G401 (cell line): ENCODE results near the gene RBM27. TPM values are rescaled to one million over a fixed set of nuclear protein-coding genes. Genes with fewer than 3 reads are reported as not detected.
"Not testable (repeated sequence)": the region's sequence is repeated elsewhere in the genome, so short reads cannot be mapped to it uniquely, and the experiment has no call there.

Source experiments
- DNase-seq: peaks from one replicate; pipeline ENCODE4 v3.0.0-alpha.2; 2015; ENCODE audit warnings: low spot score
- in situ Hi-C: cut with HindIII; loops from 2 replicates; pipeline ENCODE4 v1.10.0; 2016; ENCODE audit warnings: low sequenced_read_pairs, mixed read lengths
- total RNA-seq: library from RNA; depleted of rRNA; stranded (reverse); fragments of >200 nt; shearing (Covaris generic); gene quantifications from 2 replicates; pipeline ENCODE4 v1.2.3, GENCODE V29; 2014

Gene RBM27
- total RNA-seq, 1 experiment from 2014 or later = 45.2 TPM

DNA sequence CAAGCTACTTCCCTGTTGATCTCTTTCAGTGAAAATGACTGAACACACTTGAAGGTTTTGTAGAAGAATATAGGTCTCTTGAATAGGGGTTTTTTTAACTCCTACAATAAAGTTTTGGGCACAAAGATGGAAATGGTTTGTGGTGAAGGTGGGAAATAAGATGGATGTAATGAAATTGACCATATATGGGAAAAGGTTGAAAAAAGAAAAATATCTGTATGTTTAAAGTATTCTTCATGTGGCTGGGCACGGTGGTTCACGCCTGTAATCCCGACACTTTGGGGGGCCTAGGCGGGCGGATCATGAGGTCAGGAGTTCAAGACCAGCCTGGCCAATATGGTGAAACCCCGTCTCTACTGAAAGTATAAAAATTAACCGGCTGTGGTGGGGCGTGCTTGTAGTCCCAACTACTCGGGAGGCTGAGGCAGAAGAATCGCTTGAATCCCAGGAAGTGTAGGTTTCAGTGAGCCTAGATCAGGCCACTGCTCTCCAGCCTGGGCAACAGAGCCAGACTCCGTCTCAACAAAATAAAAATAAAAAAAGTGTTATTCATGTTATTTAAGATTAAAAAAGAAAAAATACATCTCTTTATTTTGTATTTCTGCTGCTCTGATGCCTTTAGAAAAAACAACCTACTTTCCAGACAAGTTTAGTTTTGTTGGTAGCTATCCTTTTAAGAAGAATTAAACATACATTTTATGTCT is 2.2 kb downstream of the RBM27 start:
- in situ Hi-C loops = no loop called here
- no peak for DNase-seq

DNA sequence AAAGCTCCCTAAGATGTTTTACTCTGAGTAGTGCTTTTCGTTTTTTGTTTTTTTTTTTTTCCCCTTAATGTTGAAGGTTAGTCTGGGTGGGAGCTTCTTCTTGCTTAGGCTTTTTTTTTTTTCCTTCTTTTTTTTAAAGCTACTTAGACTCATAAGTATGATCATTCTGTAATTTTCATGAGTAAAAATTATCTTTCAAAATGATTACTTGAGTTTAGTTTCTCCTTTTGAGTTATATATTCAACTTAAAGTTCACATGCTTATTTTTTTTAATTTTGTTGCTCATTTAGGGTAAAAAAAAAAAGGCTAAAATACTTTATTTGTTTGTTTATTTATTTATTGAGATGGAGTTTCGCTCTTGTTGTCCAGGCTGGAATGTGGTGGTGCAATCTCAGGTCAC is 2.9 kb downstream of the RBM27 start:
- in situ Hi-C loops = no loop called here
- no peak for DNase-seq

DNA sequence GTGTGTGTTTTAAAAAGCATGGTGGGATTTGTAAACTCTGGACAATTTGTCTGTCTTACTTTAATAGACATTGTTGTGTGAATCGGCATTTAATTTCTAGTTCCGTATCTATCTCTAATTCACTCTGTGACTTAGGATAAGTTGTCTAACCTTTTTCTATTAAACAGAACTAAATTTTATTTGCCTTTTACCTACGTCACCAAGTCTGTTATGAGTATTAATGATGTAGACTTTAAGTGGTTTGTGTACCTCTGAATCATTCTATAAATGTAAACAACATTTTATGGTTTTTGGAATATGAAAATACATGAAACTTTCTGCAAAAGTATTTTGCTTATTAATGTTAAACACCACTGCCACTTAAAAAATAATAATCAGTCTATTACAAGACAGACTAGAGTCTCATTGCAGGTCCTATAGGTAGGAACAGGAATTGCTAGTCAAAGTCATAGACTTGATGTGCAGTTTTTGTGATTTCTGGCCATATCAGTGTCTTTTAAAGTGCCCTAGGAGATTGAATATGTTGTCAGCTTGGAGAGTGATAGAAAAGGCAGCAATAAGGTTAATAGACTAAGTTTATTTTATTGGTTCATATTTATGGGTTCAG is 5.6 kb downstream of the RBM27 start:
- DNase-seq = no peak
- in situ Hi-C loops = no loop called here

DNA sequence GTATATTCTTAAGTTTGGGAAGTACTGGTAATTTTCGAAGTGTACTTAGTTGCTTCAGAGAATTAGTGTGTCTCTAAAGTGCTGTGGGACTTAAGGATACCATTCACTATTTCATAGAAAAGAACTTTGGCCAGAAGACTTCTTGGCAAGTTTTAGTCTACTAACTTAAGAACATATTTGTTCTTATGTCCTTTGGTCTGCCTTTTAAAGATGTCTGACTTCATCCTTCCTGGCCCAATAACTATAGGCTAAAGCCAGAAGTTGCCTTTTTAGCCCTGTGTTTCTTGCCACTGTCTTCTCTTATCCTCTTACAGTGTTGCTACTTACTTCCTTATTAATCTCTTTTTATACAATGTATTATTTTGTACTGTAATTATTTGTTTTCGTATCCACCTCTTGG is 6.3 kb downstream of the RBM27 start:
- in situ Hi-C loops = no loop called here
- DNase-seq = no peak

DNA sequence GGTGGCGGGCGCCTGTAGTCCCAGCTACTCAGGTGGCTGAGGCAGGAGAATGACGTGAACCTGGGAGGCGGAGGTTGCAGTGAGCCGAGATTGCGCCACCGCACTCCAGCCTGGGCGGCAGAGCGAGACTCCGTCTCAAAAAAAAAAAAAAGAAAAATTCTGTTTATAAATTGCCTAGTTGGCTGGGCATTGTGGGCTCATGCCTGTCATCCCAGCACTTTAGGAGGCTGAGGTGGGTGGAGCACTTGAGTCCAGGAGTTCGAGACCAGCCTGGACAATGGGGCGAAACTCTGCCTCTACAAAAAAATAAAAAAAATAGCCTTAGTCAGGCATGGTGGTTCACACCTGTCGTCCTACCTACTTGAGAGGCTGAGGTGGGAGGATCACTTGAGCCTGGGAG is 7.4 kb downstream of the RBM27 start:
- in situ Hi-C loops, DNase-seq: not testable (repeated sequence)

DNA sequence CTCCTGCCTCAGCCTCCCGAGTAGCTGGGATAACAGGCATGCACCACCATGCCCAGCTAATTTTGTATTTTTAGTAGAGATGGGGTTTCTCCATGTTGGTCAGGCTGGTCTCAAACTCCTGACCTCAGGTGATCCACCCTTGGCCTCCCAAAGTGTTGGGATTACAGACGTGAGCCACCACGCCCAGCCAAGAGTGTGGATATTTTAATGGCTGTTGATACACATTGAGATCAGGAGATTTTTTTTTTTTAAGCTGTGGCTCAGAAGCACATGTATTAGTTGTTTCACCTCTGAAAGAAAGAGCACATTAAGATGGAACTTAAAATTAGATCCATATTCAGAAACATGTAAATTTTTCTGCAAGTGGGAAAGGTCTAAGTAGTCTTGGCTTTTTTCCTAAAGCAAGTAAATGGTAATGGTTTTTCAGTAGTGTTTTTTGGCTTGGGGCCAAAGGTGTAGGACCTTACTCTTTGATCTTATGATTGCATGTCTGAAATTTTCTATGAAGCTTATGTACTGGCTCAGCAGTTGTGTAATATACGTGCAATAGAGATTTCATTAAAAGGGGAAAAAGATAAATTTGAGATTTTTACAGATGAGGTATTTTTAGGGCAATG is 9.9 kb downstream of the RBM27 start:
- no peak for DNase-seq
- in situ Hi-C loops = no loop called here

DNA sequence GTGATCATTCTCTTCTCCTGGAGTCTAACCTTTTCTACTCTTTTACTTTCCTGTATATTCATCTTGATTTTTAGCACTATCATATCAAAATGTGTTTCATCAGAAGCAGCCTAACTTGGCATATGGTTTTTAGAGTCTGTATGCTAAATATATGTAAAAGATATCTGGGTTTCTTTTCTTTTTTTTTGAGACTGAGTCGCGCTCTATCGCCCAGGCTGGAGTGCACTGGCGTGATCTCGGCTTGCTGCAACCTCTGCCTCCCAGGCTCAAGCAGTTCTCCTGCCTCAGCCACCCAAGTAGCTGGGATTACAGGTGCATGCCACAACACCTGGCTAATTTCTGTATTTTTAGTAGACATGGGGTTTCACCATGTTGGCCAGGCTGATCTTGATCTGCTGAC is 11.5 kb downstream of the RBM27 start:
- in situ Hi-C loops, DNase-seq: not testable (repeated sequence)

DNA sequence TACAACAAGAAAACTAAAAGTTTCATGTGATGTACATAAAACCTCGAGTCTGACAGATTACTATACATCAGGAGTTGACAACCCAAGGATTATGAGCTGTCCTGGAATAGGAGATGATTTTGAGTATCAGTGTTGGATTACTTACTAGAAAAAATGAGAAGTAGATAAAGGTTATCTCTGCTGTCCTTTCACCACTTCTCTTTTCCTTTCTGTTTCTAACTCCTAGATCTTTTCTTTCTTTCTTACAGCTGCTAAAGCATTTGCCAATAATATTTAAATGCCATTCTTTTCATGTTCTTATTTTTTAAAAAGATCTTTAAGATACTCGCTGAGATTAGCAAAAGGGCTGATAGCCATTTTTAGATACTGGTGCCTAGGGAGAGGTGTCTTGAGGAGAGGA is 14.8 kb downstream of the RBM27 start:
- DNase-seq = no peak
- in situ Hi-C loops = no loop called here

DNA sequence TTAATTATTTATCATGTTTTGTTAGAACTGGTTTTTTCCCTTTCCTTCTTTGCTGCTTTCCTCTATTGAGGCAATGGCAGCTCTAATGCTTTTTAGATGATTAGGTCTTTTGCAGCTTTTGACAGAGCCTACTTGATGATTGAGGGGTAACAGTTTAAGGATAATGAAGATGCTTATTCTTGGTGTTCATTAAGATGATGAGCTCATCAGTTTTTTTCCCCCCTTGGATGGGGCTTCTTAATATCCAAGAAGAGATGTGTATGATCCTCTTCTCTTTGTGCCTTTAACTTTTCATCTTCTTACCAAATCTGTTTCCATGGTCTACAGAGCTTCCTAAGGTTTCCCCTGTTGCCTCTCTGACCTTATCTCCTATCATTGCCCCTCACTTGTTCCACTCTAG is 15.8 kb downstream of the RBM27 start:
- DNase-seq = no peak
- in situ Hi-C loops = no loop called here

DNA sequence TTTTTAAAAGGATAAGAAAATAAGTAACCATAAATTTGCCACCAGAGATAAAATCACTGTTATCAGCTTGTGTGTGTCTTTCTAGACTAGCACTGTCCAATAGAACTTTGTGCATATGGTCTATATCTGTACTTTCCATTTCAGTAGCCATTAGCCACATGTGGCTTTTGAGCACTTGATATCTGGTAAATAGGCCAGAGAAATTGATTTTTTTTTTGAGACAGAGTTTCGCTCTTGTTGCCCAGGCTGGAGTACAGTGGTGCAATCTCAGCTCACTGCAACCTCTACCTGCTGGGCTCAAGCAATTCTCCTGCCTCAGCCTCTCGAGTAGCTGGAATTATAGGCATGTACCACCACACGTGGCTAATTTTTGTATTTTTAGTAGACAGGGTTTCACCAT is 17.8 kb downstream of the RBM27 start:
- in situ Hi-C loops = no loop called here
- no peak for DNase-seq

DNA sequence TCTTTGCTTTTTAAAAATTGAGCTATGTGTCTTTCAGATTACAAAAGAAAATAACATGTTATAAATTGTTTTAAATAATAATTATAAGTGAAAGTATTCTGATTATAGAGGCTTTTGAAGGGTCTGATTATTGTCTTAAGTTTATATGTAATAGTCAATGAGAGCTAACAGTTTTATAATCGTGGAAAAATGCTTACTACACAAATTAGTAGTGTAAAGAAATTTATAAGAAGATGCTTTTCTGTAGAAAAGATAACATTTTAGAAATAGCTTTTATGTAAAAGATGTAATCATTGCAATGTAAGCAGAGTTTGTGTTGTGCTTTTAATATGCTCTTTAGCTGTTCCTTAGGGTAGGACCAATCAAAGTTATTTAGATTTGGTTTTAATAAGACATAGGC is 18.6 kb downstream of the RBM27 start:
- no peak for DNase-seq
- in situ Hi-C loops = no loop called here

DNA sequence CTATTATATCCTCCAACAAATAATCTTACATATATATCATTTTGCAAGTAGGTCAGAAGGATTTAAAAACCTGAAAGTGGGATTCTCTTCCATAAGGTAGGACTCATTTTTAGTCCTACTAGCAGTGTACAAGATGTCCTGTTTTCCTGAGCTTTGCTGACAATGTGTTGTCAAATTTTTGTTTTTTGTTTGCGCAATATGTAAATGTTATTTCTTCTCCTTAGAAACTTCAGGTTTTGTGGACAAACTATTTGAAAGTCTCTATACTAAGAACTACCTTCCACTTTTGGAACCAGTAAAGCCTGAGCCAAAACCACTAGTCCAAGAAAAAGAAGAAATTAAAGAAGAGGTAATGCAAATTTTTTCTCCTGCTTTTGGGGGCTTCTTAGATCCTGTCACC is 19.8 kb downstream of the RBM27 start:
- in situ Hi-C loops = no loop called here
- no peak for DNase-seq

DNA sequence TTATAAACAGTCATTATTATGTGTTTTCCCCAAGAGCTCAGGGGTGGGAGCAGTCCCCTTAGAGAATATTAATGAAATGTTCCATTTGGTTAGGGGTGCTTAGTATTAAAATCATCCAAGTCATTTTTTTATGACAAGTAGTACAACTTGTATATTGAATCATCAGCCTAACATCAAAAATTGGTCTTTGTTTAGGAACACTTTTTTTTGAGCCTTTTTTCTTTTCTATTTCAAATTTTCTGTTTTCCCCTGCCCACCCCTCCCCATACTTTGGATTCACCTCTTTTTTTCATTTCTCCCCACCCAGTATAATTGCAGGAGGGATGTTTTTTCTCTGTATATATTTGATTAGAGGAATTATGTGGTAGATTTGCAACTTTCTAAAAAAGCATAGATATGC is 25.8 kb downstream of the RBM27 start:
- in situ Hi-C loops = no loop called here
- no peak for DNase-seq

DNA sequence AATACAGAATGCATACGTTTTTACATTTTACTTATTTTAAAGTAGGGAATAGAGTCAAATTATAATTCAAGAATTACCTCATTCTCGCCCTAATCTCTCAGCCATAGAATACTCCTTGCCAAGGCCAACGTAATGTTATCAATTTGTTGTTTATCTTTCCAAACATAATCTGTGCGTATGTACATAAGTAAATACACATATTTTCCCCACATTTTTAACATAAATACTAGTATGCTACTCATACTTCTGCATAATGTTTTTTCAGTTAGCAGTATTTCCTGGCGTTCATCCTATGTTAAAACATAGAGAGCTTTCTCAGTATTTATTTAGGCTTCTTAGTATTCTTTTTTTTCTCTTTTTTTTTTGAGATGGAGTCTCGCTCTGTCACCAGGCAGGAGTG is 28.8 kb downstream of the RBM27 start:
- DNase-seq = no peak
- in situ Hi-C loops = no loop called here

DNA sequence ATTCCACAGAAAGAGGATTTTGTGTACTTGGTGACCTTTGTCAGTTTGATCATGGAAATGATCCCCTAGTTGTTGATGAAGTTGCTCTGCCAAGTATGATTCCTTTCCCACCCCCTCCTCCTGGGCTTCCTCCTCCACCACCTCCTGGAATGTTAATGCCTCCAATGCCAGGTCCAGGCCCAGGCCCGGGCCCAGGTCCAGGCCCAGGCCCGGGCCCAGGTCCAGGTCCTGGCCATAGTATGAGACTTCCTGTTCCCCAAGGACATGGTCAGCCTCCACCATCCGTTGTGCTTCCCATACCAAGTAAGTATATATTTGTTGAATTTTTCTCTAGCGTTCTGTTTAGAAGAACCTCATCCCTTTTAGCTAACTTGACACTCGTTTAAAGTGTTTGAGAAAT is 30.0 kb downstream of the RBM27 start:
- in situ Hi-C loops = no loop called here
- DNase-seq = peak; percentile 32

DNA sequence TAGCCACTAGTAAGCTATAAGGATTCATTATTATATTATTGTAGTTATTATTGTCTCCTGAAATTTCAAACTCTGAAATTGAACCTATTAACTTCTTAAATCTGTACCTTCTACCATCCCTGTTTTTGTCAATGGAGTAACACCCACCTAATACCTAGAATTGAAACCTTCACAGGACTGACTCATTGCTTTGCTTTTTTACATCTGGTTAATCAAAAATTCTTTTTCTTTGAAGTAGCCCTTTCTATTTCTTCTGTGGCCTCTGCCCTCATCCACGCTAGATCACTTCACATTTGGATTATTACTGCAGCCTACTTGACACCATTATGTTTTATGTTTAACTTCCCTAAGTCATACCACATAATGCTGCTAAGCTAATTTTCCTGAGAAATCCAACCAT is 35.6 kb downstream of the RBM27 start:
- no peak for DNase-seq
- in situ Hi-C loops = no loop called here

DNA sequence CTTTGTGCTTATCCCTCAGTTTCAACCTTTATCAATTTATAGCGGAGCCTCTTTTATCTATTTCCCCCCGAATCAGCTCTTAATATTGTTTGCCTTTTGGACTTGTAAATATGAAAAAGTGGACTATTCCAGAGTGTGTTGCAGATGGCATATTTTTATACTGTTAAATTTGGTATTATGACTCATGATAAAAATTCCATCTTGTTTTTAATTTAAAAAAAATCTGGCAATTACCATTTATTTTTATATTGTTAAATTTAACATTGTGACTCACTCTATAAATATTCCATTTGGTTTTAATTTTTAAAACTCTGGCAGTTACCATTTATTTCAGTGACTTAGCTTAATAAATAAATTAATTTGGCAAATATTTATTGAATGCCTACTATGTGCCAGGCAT is 37.5 kb downstream of the RBM27 start:
- DNase-seq = no peak
- in situ Hi-C loops = no loop called here

DNA sequence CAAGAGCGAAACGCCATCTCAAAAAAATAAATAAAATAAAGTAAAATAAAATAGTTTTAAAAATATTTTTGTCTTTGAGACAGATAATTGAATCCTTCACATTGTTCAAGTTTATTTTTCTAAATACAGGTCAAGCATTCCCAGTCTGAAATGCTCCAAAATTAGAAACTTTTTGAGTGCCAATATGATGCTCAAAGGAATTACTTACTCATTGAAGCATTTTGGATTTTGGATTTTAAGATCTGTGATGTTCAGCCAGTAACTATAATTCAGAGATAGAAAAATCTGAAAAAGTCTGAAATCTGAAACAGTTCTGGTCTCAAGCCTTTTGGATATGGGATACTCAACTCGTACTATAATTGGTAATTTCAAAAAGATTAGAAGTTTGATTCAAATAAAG is 39.8 kb downstream of the RBM27 start:
- in situ Hi-C loops = no loop called here
- no peak for DNase-seq

DNA sequence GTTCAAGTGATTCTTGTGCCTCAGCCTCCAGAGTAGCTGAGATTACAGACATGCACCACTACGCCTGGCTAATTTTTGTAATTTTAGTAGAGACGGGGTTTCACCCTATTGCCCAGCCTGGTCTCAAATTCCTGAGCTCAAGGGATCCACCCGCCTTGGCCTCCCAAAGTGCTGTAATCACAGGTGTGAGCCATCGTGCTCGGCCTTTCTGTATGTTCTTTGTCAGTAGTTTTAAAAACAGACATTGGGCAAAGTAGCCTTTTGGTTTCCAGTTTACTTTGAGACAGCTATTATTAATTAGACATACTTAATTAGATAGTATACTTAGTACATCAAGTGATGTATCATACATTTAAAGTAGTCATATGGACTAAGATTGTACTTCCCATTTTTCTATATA is 45.2 kb downstream of the RBM27 start:
- no peak for DNase-seq
- in situ Hi-C loops = no loop called here

DNA sequence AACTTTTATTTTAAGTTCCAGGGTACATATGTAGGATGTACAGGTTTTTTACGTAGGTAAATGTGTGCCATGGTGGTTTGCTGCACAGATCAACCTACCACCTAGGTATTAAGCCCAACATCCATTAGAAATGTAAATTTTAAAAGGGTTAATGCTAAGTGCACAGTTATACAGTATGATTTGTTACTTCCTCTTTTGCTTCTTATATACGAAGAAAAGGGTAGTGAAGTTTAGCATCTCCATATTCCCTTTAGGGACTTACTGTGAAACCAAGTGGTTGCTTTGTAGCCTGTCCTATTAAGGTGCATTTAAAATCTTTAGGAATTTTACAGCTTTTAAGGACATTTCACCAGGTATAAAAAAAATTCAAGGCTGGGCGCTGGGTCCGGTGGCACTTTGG is 46.4 kb downstream of the RBM27 start:
- no peak for DNase-seq
- in situ Hi-C loops = no loop called here
